Neural progenitor cell (in vitro differentiated cells): ENCODE results near the gene DAGLB.

Experiments
- CTCF ChIP-seq: fragments of 200-600 bp; sonication (generic); IDR thresholded peaks from 2 replicates; pipeline ENCODE4 v1.5.1; 2017; ENCODE audit warnings: antibody characterized with exemption, mild to moderate bottlenecking
- EZH2 ChIP-seq: fragments of 200-600 bp; sonication (generic); IDR thresholded peaks from 2 replicates; pipeline ENCODE4 v1.6.1; 2017; ENCODE audit warnings: antibody characterized with exemption, mild to moderate bottlenecking, moderate library complexity

- TF ChIP-seq CTCF (no peak), EZH2 (no peak)
Observed at GRCh38 chr7:6359734-6360133, 88.0 kb downstream of the DAGLB start.
